Upper lobe of right lung (tissue), 1 donor: Measurements from ENCODE around the gene SYAP1. TPM values are rescaled to one million over a fixed set of nuclear protein-coding genes. Genes with fewer than 3 reads are reported as not detected.
A peak's percentile ranks its signal among the peaks of the same experiment; 100 is the strongest.

Experiments
- ATAC-seq: fragments of 200-7000 bp; cut with Tn5 transposase; one replicate; pipeline ENCODE4 v1.9.1; 2020; ENCODE audit warnings: mild to moderate bottlenecking, moderate library complexity
- DNase-seq: peaks from one replicate; pipeline ENCODE4 v3.0.0-alpha.2; 2020
- H3K27ac ChIP-seq: fragments of 200-600 bp; one replicate; pipeline ENCODE4 v1.8.0; 2022
- H3K27me3 ChIP-seq: fragments of 200-600 bp; one replicate; pipeline ENCODE4 v1.8.0; 2022; ENCODE audit warnings: mild to moderate bottlenecking
- H3K36me3 ChIP-seq: fragments of 200-600 bp; one replicate; pipeline ENCODE4 v1.8.0; 2022
- H3K4me1 ChIP-seq: fragments of 200-600 bp; one replicate; pipeline ENCODE4 v1.8.0; 2022
- H3K4me3 ChIP-seq: fragments of 200-600 bp; one replicate; pipeline ENCODE4 v1.8.0; 2022; ENCODE audit warnings: mild to moderate bottlenecking
- H3K9me3 ChIP-seq: fragments of 200-600 bp; one replicate; pipeline ENCODE4 v1.8.0; 2022
- CTCF ChIP-seq: fragments of 200-600 bp; IDR thresholded peaks from one replicate; pipeline ENCODE4 v1.8.0; 2022; ENCODE audit warnings: antibody characterized with exemption
- intact Hi-C: fragments of 100-400 bp; cut with DNase I; formaldehyde crosslinking; loops from one replicate; pipeline ENCODE4 v1.11.0; 2022
- total RNA-seq: library from RNA; stranded (reverse); fragmentation: NEBNext Ultra II Directional; extraction: Animal tissue kit (Norgen Biotek cat#: 25700); gene quantifications from one replicate; pipeline ENCODE4 v1.2.1, GENCODE V29; 2021
- donor health status: DM: no; HTN: yes; CAD: no; lungs with severe emphysema.

SYAP1 gene
- total RNA-seq, 1 donor from 2014 or later = 20.0 TPM

GRCh38 chrX:16797358-16797757 is 77.9 kb downstream of the SYAP1 start:
- intact Hi-C loops = no loop called here
- H3K36me3 ChIP-seq = peaks cover 7% of the 10 kb centered on the region

GRCh38 chrX:16797841-16798240 is 78.4 kb downstream of the SYAP1 start:
- no peak for ATAC-seq
- H3K4me3 ChIP-seq = no peak overlapping the region
- no peaks in the 10 kb centered on the region for H3K4me1 ChIP-seq
- intact Hi-C loops = no loop called here
- H3K27ac ChIP-seq = no peak overlapping the region
- no peaks in the 10 kb centered on the region for H3K9me3 ChIP-seq
- no peak for TF ChIP-seq CTCF
- DNase-seq = no peak
- H3K27me3 ChIP-seq = no peaks in the 10 kb centered on the region
- H3K36me3 ChIP-seq = peaks cover 7% of the 10 kb centered on the region

More at GRCh38 chrX:16797358-16797757, 77.9 kb downstream of the SYAP1 start:
- Histone ChIP-seq H3K27me3 (no peaks in the 10 kb centered on the region), H3K27ac (no peak overlapping the region), H3K9me3 (no peaks in the 10 kb centered on the region), H3K4me3 (no peak overlapping the region), H3K4me1 (no peaks in the 10 kb centered on the region)
- DNase-seq = no peak
- no peak for TF ChIP-seq CTCF
- no peak for ATAC-seq

- Histone ChIP-seq H3K4me1 (peaks cover 6% of the 10 kb centered on the region), H3K27me3 (no peaks in the 10 kb centered on the region), H3K36me3 (no peaks in the 10 kb centered on the region), H3K9me3 (no peaks in the 10 kb centered on the region), H3K4me3 (no peak overlapping the region), H3K27ac (no peak overlapping the region)
- TF ChIP-seq CTCF = no peak
- ATAC-seq (no peak), DNase-seq (no peak)
- intact Hi-C loops = no loop called here
Observed at GRCh38 chrX:16804923-16805464, 85.6 kb downstream of the SYAP1 start.

- peak overlapping the region; percentile 36 for H3K4me3 ChIP-seq
- ATAC-seq (peak; percentile 59), DNase-seq (no peak)
- H3K4me1 ChIP-seq = peaks cover 6% of the 10 kb centered on the region
- intact Hi-C loops = no loop called here
- H3K27ac ChIP-seq = peak overlapping the region; percentile 24
- H3K27me3 ChIP-seq = no peaks in the 10 kb centered on the region
- TF ChIP-seq CTCF = peak; percentile 34
- no peaks in the 10 kb centered on the region for H3K36me3 ChIP-seq
- H3K9me3 ChIP-seq = no peaks in the 10 kb centered on the region
Observed at GRCh38 chrX:16807548-16807947, 88.1 kb downstream of the SYAP1 start.

GRCh38 chrX:16807976-16808542 is 88.6 kb downstream of the SYAP1 start:
- H3K9me3 ChIP-seq = no peaks in the 10 kb centered on the region
- TF ChIP-seq CTCF = no peak
- H3K4me1 ChIP-seq = peaks cover 6% of the 10 kb centered on the region
- H3K27me3 ChIP-seq = no peaks in the 10 kb centered on the region
- H3K4me3 ChIP-seq = peak overlapping the region; percentile 36
- no peaks in the 10 kb centered on the region for H3K36me3 ChIP-seq
- H3K27ac ChIP-seq = peak overlapping the region; percentile 42
- no peak for DNase-seq
- peak; percentile 81 for ATAC-seq
- intact Hi-C loops = no loop called here
